Fibroblast of the aortic adventitia (primary cell): ENCODE data around the gene SLC4A11. TPM values are rescaled to one million over a fixed set of nuclear protein-coding genes. Genes with fewer than 3 reads are reported as not detected.

Experiments used
- DNase-seq: peaks from one replicate; pipeline ENCODE4 v3.0.0-alpha.2; 2010; ENCODE audit warnings: low read depth
- H3K4me3 ChIP-seq: 2 replicates; pipeline ENCODE4 v1.5.1; 2011; ENCODE audit warnings: low read depth, mild to moderate bottlenecking, control low read depth, low read length, moderate library complexity
- total RNA-seq: library from RNA; depleted of rRNA; stranded (reverse); fragments of >200 nt; gene quantifications from 2 replicates; pipeline ENCODE4 v1.2.3, GENCODE V29; 2012; ENCODE audit warnings: low replicate concordance
- TF ChIP-seq, protein P1 (sequence below): IDR thresholded peaks from 2 replicates; pipeline ENCODE4 v1.5.1; 2011; ENCODE audit warnings: mild to moderate bottlenecking, low read length, control low read depth, inconsistent platforms; ENCODE audit not compliant: insufficient read depth

Gene SLC4A11
- total RNA-seq, 1 donor, result 0.63 TPM

GRCh38 chr20:3276680-3277015 lies 37.7 kb upstream of the SLC4A11 start:
- TF ChIP-seq, protein P1, sequence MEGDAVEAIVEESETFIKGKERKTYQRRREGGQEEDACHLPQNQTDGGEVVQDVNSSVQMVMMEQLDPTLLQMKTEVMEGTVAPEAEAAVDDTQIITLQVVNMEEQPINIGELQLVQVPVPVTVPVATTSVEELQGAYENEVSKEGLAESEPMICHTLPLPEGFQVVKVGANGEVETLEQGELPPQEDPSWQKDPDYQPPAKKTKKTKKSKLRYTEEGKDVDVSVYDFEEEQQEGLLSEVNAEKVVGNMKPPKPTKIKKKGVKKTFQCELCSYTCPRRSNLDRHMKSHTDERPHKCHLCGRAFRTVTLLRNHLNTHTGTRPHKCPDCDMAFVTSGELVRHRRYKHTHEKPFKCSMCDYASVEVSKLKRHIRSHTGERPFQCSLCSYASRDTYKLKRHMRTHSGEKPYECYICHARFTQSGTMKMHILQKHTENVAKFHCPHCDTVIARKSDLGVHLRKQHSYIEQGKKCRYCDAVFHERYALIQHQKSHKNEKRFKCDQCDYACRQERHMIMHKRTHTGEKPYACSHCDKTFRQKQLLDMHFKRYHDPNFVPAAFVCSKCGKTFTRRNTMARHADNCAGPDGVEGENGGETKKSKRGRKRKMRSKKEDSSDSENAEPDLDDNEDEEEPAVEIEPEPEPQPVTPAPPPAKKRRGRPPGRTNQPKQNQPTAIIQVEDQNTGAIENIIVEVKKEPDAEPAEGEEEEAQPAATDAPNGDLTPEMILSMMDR, result peak; percentile 39
- no peak overlapping the region for H3K4me3 ChIP-seq
- DNase-seq, result peak; percentile 60

- TF ChIP-seq, protein P1, result no peak
- H3K4me3 ChIP-seq, result no peak overlapping the region
- DNase-seq, result peak; percentile 66
These were observed 37.1 kb upstream of the SLC4A11 start for GRCh38 chr20:3275966-3276679.

- TF ChIP-seq, protein P1, result no peak
- DNase-seq, result no peak
- H3K4me3 ChIP-seq, result no peak overlapping the region
These were observed 36.3 kb upstream of the SLC4A11 start for GRCh38 chr20:3275064-3275935.

GRCh38 chr20:3273371-3273770 lies 34.4 kb upstream of the SLC4A11 start:
- DNase-seq, result no peak
- TF ChIP-seq, protein P1, result no peak
- no peak overlapping the region for H3K4me3 ChIP-seq

GRCh38 chr20:3270051-3270450 lies 31.1 kb upstream of the SLC4A11 start:
- DNase-seq, result no peak
- no peak overlapping the region for H3K4me3 ChIP-seq
- TF ChIP-seq, protein P1, result no peak

DNA sequence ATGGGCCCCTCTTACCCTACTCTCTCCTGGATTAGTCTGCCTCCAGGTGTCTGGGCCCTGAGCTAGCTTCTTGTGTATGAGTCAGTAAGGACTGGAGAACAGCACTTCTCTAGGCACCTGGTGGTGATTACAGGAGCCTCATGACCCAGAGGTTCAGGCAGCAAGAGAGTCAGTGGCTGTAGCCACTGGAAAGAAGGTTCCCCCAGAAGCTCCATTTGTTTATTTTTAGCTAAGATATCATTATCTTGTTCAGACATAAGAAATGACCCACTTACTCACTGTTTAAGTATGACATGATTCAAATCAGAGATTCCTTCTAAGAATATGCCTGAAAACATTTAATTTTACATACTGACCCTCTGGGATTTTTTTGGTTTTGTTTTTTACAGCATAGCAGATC lies 23.6 kb upstream of the SLC4A11 start:
- no peak overlapping the region for H3K4me3 ChIP-seq
- TF ChIP-seq, protein P1, result no peak
- DNase-seq, result peak; percentile 22
